Astrocyte (in vitro differentiated cells and primary cell): ENCODE data around the gene NECAP2.

ENCODE experiments used
- EZH2 ChIP-seq: IDR thresholded peaks from 2 replicates; pipeline ENCODE4 v1.6.1; 2012; ENCODE audit warnings: mild to moderate bottlenecking, low read length, inconsistent platforms; ENCODE audit not compliant: insufficient read depth
- TF ChIP-seq, protein P1 (sequence below): IDR thresholded peaks from 2 replicates; pipeline ENCODE4 v1.5.1; 2011; ENCODE audit warnings: low read depth, mild to moderate bottlenecking, inconsistent platforms, low read length, moderate library complexity; ENCODE audit not compliant: insufficient read depth

DNA sequence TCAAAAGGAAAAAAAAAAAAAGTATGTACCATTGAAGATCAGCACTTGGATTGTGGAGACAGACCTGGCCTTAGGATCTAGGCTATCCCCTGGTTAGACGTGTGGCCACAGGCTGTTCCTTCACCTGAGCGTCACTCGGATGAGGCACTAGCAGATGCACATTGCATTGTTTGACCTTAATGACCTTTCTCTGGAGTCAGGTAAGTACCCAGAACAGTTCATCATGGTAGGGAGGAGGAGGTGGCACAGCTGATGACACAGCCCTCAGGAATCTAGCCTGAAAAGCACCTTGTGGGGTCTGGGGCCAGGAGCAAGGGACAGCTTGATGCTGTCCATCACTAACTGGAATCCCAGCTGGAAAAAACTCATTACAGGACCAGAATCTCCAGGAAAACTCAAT, 21.2 kb downstream of the NECAP2 start:
- TF ChIP-seq, protein P1, sequence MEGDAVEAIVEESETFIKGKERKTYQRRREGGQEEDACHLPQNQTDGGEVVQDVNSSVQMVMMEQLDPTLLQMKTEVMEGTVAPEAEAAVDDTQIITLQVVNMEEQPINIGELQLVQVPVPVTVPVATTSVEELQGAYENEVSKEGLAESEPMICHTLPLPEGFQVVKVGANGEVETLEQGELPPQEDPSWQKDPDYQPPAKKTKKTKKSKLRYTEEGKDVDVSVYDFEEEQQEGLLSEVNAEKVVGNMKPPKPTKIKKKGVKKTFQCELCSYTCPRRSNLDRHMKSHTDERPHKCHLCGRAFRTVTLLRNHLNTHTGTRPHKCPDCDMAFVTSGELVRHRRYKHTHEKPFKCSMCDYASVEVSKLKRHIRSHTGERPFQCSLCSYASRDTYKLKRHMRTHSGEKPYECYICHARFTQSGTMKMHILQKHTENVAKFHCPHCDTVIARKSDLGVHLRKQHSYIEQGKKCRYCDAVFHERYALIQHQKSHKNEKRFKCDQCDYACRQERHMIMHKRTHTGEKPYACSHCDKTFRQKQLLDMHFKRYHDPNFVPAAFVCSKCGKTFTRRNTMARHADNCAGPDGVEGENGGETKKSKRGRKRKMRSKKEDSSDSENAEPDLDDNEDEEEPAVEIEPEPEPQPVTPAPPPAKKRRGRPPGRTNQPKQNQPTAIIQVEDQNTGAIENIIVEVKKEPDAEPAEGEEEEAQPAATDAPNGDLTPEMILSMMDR = no peak
- TF ChIP-seq EZH2 = no peak
